ENCODE measurements around the gene GPER1. TPM values are rescaled to one million over a fixed set of nuclear protein-coding genes. Genes with fewer than 3 reads are reported as not detected.

GPER1 gene
- total RNA-seq, 1 experiment from 2014 or later, result 1.2 TPM

DNA sequence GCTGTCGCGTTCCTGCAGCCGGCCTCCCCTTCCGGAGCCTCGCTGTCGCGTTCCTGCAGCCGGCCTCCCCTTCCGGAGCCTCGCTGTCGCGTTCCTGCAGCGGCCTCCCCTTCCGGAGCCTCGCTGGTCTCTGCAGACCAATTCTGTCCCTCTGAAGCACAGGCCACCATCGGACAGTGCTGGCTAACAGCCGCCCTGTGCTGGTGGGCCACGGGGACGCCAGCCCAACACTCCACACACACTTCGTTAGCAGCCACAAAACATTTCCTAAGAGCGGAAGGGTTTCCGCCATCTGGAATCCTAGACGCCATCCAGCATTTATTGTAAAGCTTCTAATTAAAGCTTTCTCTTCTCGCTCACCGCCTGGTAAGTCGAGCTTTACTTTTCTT, 11.2 kb downstream of the GPER1 start:
- no peak overlapping the region for H3K27ac ChIP-seq (ENCODE audit: low read depth, low read length)
- H3K9me3 ChIP-seq (ENCODE audit: control insufficient read depth in 1 of 2, insufficient read depth in 1 of 2, low read depth in 1 of 2, low read length in 2 of 2), result no peaks in the 10 kb centered on the region
- CTCF ChIA-PET, result no interaction called here
- RAD21 ChIA-PET (ENCODE audit: low non-redundant PET in 1 of 2, low total read pairs in 2 of 2, uncharacterized antibody in 2 of 2, unreplicated experiment in 2 of 2), result no interaction called here
- intact Hi-C loops (cut with micrococcal nuclease), result no loop called here
- DNase-seq (ENCODE audit: low read depth, low spot score), result no peak
- no peak overlapping the region for H2AFZ ChIP-seq (ENCODE audit: low read depth, low read length, poor library complexity, severe bottlenecking)
- H4K20me1 ChIP-seq (ENCODE audit: insufficient read depth), result no peaks in the 10 kb centered on the region
- POLR2A ChIA-PET, result no interaction called here
- 0 out of 4 replicates have a peak, but pooled peaks cover 0 to 2% of the 10 kb centered on the region in 2 experiments for H3K36me3 ChIP-seq (ENCODE audit: control insufficient read depth in 1 of 2, insufficient read depth in 2 of 2, low read length in 2 of 2)
- peaks cover 35% of the 10 kb centered on the region; the same call in 1 of the 2 replicates for H3K79me2 ChIP-seq (ENCODE audit: insufficient read depth, low read length)
- no peaks in the 10 kb centered on the region for H3K4me1 ChIP-seq (ENCODE audit: control insufficient read depth in 1 of 2, insufficient read depth in 2 of 2, low read length in 2 of 2)
- no peak overlapping the region for H3K4me3 ChIP-seq (replicated peaks in 1 of 2; ENCODE audit: low read depth in 1 of 2, low read length in 2 of 2)
- TF ChIP-seq POLR2A (IDR thresholded peaks at IDR 0.05; ENCODE audit: borderline replicate concordance, extremely low read depth, insufficient read depth, insufficient read length) (no peak), JUND (IDR thresholded peaks at IDR 0.05) (no peak), FOSL1 (IDR thresholded peaks at IDR 0.05; ENCODE audit: low read depth) (no peak), SRF (IDR thresholded peaks at IDR 0.05; ENCODE audit: low read depth) (no peak)
- TF ChIP-seq, protein P1, sequence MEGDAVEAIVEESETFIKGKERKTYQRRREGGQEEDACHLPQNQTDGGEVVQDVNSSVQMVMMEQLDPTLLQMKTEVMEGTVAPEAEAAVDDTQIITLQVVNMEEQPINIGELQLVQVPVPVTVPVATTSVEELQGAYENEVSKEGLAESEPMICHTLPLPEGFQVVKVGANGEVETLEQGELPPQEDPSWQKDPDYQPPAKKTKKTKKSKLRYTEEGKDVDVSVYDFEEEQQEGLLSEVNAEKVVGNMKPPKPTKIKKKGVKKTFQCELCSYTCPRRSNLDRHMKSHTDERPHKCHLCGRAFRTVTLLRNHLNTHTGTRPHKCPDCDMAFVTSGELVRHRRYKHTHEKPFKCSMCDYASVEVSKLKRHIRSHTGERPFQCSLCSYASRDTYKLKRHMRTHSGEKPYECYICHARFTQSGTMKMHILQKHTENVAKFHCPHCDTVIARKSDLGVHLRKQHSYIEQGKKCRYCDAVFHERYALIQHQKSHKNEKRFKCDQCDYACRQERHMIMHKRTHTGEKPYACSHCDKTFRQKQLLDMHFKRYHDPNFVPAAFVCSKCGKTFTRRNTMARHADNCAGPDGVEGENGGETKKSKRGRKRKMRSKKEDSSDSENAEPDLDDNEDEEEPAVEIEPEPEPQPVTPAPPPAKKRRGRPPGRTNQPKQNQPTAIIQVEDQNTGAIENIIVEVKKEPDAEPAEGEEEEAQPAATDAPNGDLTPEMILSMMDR (IDR thresholded peaks at IDR 0.05 in 2 of 3, conservative IDR thresholded peaks at IDR 0.05 in 1 of 3; ENCODE audit: borderline replicate concordance in 1 of 3, insufficient read depth in 1 of 3, low read depth in 2 of 3, low read length in 2 of 3), result no peak
- TF ChIP-seq, protein P2, sequence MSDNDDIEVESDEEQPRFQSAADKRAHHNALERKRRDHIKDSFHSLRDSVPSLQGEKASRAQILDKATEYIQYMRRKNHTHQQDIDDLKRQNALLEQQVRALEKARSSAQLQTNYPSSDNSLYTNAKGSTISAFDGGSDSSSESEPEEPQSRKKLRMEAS (IDR thresholded peaks at IDR 0.05), result no peak
- TF ChIP-seq, protein P3, sequence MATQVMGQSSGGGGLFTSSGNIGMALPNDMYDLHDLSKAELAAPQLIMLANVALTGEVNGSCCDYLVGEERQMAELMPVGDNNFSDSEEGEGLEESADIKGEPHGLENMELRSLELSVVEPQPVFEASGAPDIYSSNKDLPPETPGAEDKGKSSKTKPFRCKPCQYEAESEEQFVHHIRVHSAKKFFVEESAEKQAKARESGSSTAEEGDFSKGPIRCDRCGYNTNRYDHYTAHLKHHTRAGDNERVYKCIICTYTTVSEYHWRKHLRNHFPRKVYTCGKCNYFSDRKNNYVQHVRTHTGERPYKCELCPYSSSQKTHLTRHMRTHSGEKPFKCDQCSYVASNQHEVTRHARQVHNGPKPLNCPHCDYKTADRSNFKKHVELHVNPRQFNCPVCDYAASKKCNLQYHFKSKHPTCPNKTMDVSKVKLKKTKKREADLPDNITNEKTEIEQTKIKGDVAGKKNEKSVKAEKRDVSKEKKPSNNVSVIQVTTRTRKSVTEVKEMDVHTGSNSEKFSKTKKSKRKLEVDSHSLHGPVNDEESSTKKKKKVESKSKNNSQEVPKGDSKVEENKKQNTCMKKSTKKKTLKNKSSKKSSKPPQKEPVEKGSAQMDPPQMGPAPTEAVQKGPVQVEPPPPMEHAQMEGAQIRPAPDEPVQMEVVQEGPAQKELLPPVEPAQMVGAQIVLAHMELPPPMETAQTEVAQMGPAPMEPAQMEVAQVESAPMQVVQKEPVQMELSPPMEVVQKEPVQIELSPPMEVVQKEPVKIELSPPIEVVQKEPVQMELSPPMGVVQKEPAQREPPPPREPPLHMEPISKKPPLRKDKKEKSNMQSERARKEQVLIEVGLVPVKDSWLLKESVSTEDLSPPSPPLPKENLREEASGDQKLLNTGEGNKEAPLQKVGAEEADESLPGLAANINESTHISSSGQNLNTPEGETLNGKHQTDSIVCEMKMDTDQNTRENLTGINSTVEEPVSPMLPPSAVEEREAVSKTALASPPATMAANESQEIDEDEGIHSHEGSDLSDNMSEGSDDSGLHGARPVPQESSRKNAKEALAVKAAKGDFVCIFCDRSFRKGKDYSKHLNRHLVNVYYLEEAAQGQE (IDR thresholded peaks at IDR 0.05; ENCODE audit: low read depth), result no peak
- no peak overlapping the region for H3K9ac ChIP-seq (ENCODE audit: low read length)
- BruUV-seq (replicated peaks), result no TSS peak
- H3K4me2 ChIP-seq (ENCODE audit: low read length), result no peak overlapping the region
- no peaks in the 10 kb centered on the region for H3K9me2 ChIP-seq (ENCODE audit: insufficient read depth)
- H3K27me3 ChIP-seq (ENCODE audit: insufficient read depth, low read length), result no peaks in the 10 kb centered on the region
- no peak for ATAC-seq
